ENCODE results near the gene ARID3C.

GRCh38 chr9:34575862-34576596, 52.8 kb downstream of the ARID3C start:
- TF ChIP-seq CTCF (IDR thresholded peaks at IDR 0.05), result no peak
- TF ChIP-seq EZH2phosphoT487 (IDR thresholded peaks at IDR 0.05), result no peak
